Loucy (cell line): ENCODE results near the gene KRTAP21-3.

Source experiments
- H2AFZ ChIP-seq: fragments of 200-600 bp; sonication (generic); 2 replicates; pipeline ENCODE4 v1.6.0; 2016; ENCODE audit warnings: antibody characterized with exemption, mild to moderate bottlenecking, low read length, moderate library complexity
- H3F3A ChIP-seq: fragments of 200-600 bp; 2 replicates; pipeline ENCODE4 v1.6.0; 2016; ENCODE audit warnings: antibody characterized with exemption, low read depth, mild to moderate bottlenecking
- H3K27me3 ChIP-seq: fragments of 200-600 bp; sonication (generic); 2 replicates; pipeline ENCODE4 v1.6.1; 2014; ENCODE audit warnings: low read length, mild to moderate bottlenecking; ENCODE audit not compliant: insufficient read depth, poor library complexity, severe bottlenecking
- H3K36me3 ChIP-seq: fragments of 200-600 bp; sonication (generic); 2 replicates; pipeline ENCODE4 v1.6.1; 2016; ENCODE audit warnings: low read length; ENCODE audit not compliant: insufficient read depth
- H3K4me1 ChIP-seq: fragments of 200-600 bp; sonication (generic); 2 replicates; pipeline ENCODE4 v1.5.1; 2014; ENCODE audit warnings: low read length, mild to moderate bottlenecking; ENCODE audit not compliant: insufficient read depth, poor library complexity, severe bottlenecking
- H3K4me2 ChIP-seq: fragments of 200-600 bp; sonication (generic); 2 replicates; pipeline ENCODE4 v1.6.0; 2014; ENCODE audit warnings: antibody characterized with exemption, low read length, low read depth, mild to moderate bottlenecking; ENCODE audit not compliant: poor library complexity, severe bottlenecking
- H3K4me3 ChIP-seq: fragments of 200-600 bp; sonication (generic); 2 replicates; pipeline ENCODE4 v1.5.1; 2014; ENCODE audit warnings: low read length, mild to moderate bottlenecking, mixed read lengths; ENCODE audit not compliant: poor library complexity, severe bottlenecking
- H3K79me2 ChIP-seq: fragments of 200-600 bp; sonication (generic); 2 replicates; pipeline ENCODE4 v1.6.1; 2014; ENCODE audit warnings: low read length; ENCODE audit not compliant: insufficient read depth
- H3K9ac ChIP-seq: fragments of 200-600 bp; sonication (generic); 2 replicates; pipeline ENCODE4 v1.6.0; 2014; ENCODE audit warnings: mild to moderate bottlenecking, low read depth, low read length, moderate library complexity; ENCODE audit not compliant: poor library complexity, severe bottlenecking
- H3K9me2 ChIP-seq: fragments of 200-600 bp; sonication (generic); replicated peaks from 2 replicates; pipeline ENCODE4 v1.6.1; 2016; ENCODE audit warnings: low read depth, low read length, mixed read lengths
- H3K9me3 ChIP-seq: fragments of 200-600 bp; sonication (generic); 2 replicates; pipeline ENCODE4 v1.6.1; 2014; ENCODE audit warnings: mild to moderate bottlenecking, antibody characterized with exemption, low read length, low read depth; ENCODE audit not compliant: insufficient read depth
- H4K20me1 ChIP-seq: fragments of 200-600 bp; sonication (generic); 2 replicates; pipeline ENCODE4 v1.6.0; 2014; ENCODE audit warnings: antibody characterized with exemption, low read length, mild to moderate bottlenecking; ENCODE audit not compliant: insufficient read depth, poor library complexity, severe bottlenecking
- EZH2phosphoT487 ChIP-seq: fragments of 200-600 bp; IDR thresholded peaks from 2 replicates; pipeline ENCODE4 v1.6.1; 2018; ENCODE audit warnings: antibody characterized with exemption, mild to moderate bottlenecking, moderate library complexity, borderline replicate concordance
- TF ChIP-seq, protein P1 (sequence below): fragments of 200-600 bp; sonication (generic); conservative IDR thresholded peaks from 2 replicates; pipeline ENCODE4 v1.5.1; 2014; ENCODE audit warnings: mild to moderate bottlenecking, antibody characterized with exemption, low read length

KRTAP21-3 gene

DNA sequence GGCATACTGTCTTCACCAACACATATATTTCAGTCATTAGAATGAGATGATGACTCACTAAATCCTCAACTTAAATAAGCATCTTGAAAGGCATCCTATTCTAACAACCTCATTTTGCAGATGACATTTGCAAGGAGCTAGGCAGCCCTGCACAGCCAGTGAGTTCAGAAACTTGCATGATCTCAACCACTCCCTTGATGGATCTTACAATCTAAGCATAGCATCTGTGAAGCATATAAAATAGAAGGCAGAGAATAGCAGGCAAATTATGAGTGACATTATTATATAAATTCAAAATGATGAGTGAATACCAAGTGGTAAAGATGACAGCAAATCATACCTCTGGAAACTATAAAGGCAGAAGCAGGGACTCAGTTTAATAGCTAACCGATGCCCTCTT, 44.3 kb downstream of the KRTAP21-3 start:
- Histone ChIP-seq H3K27me3 (no peaks in the 10 kb centered on the region), H3F3A (no peaks in the 10 kb centered on the region), H3K9ac (no peak overlapping the region), H3K36me3 (no peaks in the 10 kb centered on the region), H3K4me1 (no peaks in the 10 kb centered on the region), H2AFZ (no peak overlapping the region), H3K79me2 (no peaks in the 10 kb centered on the region), H3K9me2 (no peaks in the 10 kb centered on the region), H3K9me3 (no peaks in the 10 kb centered on the region), H3K4me3 (no peak overlapping the region), H3K4me2 (no peak overlapping the region), H4K20me1 (no peaks in the 10 kb centered on the region)
- TF ChIP-seq EZH2phosphoT487: no peak
- TF ChIP-seq, protein P1, sequence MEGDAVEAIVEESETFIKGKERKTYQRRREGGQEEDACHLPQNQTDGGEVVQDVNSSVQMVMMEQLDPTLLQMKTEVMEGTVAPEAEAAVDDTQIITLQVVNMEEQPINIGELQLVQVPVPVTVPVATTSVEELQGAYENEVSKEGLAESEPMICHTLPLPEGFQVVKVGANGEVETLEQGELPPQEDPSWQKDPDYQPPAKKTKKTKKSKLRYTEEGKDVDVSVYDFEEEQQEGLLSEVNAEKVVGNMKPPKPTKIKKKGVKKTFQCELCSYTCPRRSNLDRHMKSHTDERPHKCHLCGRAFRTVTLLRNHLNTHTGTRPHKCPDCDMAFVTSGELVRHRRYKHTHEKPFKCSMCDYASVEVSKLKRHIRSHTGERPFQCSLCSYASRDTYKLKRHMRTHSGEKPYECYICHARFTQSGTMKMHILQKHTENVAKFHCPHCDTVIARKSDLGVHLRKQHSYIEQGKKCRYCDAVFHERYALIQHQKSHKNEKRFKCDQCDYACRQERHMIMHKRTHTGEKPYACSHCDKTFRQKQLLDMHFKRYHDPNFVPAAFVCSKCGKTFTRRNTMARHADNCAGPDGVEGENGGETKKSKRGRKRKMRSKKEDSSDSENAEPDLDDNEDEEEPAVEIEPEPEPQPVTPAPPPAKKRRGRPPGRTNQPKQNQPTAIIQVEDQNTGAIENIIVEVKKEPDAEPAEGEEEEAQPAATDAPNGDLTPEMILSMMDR: no peak

DNA sequence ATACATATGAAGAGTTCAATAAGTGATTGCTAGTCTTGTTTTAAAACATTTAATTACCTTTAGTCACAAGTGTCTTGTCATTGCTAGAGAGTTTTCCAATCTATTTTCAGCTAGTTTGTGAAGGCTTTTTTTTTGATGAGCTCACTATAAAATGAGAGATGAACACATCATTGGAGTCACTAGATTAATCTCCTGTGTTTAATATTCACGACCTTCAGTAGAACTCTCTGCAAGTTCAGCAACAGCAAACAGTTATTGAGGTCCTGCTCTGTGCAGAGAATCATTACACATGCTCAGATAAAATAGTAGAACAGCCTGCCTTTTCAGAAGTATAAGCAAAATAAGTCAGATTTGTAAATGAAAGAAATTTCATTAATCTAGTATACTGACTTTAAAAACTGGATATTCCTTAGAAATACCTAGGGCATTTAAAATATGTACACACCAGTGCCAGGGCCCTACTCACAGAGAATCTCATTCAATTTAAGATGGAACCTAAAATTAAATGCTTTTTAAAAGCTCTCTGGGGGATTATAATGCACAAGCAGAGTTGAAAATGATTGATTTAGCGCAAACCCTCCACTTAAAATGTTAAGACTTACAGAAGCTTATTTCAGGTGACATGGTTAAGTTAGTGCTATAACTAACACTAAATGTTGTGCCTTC, 45.5 kb downstream of the KRTAP21-3 start:
- Histone ChIP-seq H3K4me1 (no peaks in the 10 kb centered on the region), H3F3A (no peaks in the 10 kb centered on the region), H2AFZ (no peak overlapping the region), H3K4me3 (no peak overlapping the region), H3K27me3 (no peaks in the 10 kb centered on the region), H3K9ac (no peak overlapping the region), H3K9me3 (no peaks in the 10 kb centered on the region), H3K79me2 (no peaks in the 10 kb centered on the region), H3K4me2 (no peak overlapping the region), H3K9me2 (no peaks in the 10 kb centered on the region), H4K20me1 (no peaks in the 10 kb centered on the region), H3K36me3 (no peaks in the 10 kb centered on the region)
- no peak for TF ChIP-seq EZH2phosphoT487
- TF ChIP-seq, protein P1: no peak

DNA sequence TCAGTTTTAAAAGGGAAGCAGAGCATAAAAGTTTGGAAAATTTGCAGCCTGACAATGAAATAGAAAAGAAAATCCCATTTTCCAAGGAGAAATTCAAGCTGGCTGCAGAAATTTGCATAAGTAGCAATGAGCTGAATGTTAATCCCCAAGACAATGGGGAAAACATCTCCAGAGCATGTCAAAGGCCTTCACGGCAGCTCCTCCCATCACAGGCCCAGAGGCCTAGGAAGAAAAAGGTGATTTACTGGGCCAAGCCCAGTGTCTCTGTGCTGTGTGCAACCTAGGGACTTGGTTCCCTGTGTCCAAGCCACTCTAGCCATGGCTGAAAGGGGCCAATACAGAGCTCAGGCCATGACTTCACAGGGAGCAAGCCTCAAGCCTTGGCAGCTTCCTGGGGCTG, 49.8 kb downstream of the KRTAP21-3 start:
- H2AFZ ChIP-seq: no peak overlapping the region
- no peak overlapping the region for H3K4me2 ChIP-seq
- no peak overlapping the region for H3K9ac ChIP-seq
- TF ChIP-seq, protein P1: no peak
- TF ChIP-seq EZH2phosphoT487: no peak
- H3K9me3 ChIP-seq: no peaks in the 10 kb centered on the region
- H3F3A ChIP-seq: no peaks in the 10 kb centered on the region
- H3K4me1 ChIP-seq: no peaks in the 10 kb centered on the region
- no peaks in the 10 kb centered on the region for H3K9me2 ChIP-seq
- H3K36me3 ChIP-seq: no peaks in the 10 kb centered on the region
- no peaks in the 10 kb centered on the region for H3K79me2 ChIP-seq
- no peaks in the 10 kb centered on the region for H3K27me3 ChIP-seq
- H4K20me1 ChIP-seq: no peaks in the 10 kb centered on the region
- no peak overlapping the region for H3K4me3 ChIP-seq
